Smooth muscle cell (in vitro differentiated cells): ENCODE measurements around the gene LRRC4C. TPM values are rescaled to one million over a fixed set of nuclear protein-coding genes. Genes with fewer than 3 reads are reported as not detected.

Experiments used
- DNase-seq: peaks from one replicate; lab custom pipeline; 2025; ENCODE audit not compliant: unreplicated experiment; lab: John Stamatoyannopoulos, UW
- H2AFZ ChIP-seq: fragments of 200-600 bp; sonication (generic); 2 replicates; pipeline ENCODE4 v1.6.0; 2016; ENCODE audit warnings: antibody characterized with exemption, low read depth, mild to moderate bottlenecking
- H3F3A ChIP-seq: fragments of 200-600 bp; sonication (generic); 2 replicates; pipeline ENCODE4 v1.6.0; 2017; ENCODE audit warnings: antibody characterized with exemption, low read depth
- H3K27ac ChIP-seq: fragments of 200-600 bp; sonication (generic); 2 replicates; pipeline ENCODE4 v1.5.1; 2016; ENCODE audit warnings: low read depth, mild to moderate bottlenecking
- H3K27me3 ChIP-seq: fragments of 200-600 bp; sonication (generic); 2 replicates; pipeline ENCODE4 v1.6.1; 2016; ENCODE audit warnings: low read depth, mild to moderate bottlenecking
- H3K36me3 ChIP-seq: fragments of 200-600 bp; sonication (generic); 2 replicates; pipeline ENCODE4 v1.5.1; 2016; ENCODE audit warnings: low read depth
- H3K4me1 ChIP-seq: fragments of 200-600 bp; sonication (generic); 2 replicates; pipeline ENCODE4 v1.5.1; 2016; ENCODE audit warnings: low read depth
- H3K4me2 ChIP-seq: fragments of 200-600 bp; sonication (generic); 2 replicates; pipeline ENCODE4 v1.6.0; 2016; ENCODE audit warnings: mild to moderate bottlenecking
- H3K4me3 ChIP-seq: fragments of 200-600 bp; sonication (generic); 2 replicates; pipeline ENCODE4 v1.5.1; 2016; ENCODE audit warnings: mild to moderate bottlenecking
- H3K79me2 ChIP-seq: fragments of 200-600 bp; sonication (generic); 2 replicates; pipeline ENCODE4 v1.6.0; 2016; ENCODE audit warnings: low read depth, mild to moderate bottlenecking
- H3K9ac ChIP-seq: fragments of 200-600 bp; sonication (generic); 2 replicates; pipeline ENCODE4 v1.6.0; 2016; ENCODE audit warnings: low read depth
- H3K9me3 ChIP-seq: fragments of 200-600 bp; sonication (generic); replicated peaks from 2 replicates; pipeline ENCODE4 v1.5.1; 2016; ENCODE audit warnings: low read depth
- H4K20me1 ChIP-seq: fragments of 200-600 bp; sonication (generic); 2 replicates; pipeline ENCODE4 v1.6.0; 2016; ENCODE audit warnings: low read depth
- WGBS: methylation state at CpG from one replicate; pipeline ENCODE4 v1.1.7; 2016; ENCODE audit warnings: low lambda C conversion rate; 5-methylcytosine and 5-hydroxymethylcytosine counted together
- polyA plus RNA-seq: library from polyadenylated mRNA; unstranded; fragments of >200 nt; fragmentation: Nextera tagmentation; extraction: Ambion mirVana; gene quantifications from 2 replicates; pipeline ENCODE4 v1.2.1, GENCODE V29; 2016
- total RNA-seq: library from RNA; depleted of rRNA; stranded (reverse); fragments of >200 nt; gene quantifications from 2 replicates; pipeline ENCODE4 v1.2.3, GENCODE V29; 2014
- TF ChIP-seq, protein P1 (sequence below): fragments of 200-600 bp; sonication (generic); IDR thresholded peaks from 2 replicates; pipeline ENCODE4 v1.5.1; 2017; ENCODE audit warnings: borderline replicate concordance, mild to moderate bottlenecking, antibody characterized with exemption; ENCODE audit not compliant: insufficient read depth, poor library complexity, severe bottlenecking

The LRRC4C gene
- total and polyA plus RNA-seq, 2 experiments from 2014 or later: 7.3 to 10.1 TPM

DNA sequence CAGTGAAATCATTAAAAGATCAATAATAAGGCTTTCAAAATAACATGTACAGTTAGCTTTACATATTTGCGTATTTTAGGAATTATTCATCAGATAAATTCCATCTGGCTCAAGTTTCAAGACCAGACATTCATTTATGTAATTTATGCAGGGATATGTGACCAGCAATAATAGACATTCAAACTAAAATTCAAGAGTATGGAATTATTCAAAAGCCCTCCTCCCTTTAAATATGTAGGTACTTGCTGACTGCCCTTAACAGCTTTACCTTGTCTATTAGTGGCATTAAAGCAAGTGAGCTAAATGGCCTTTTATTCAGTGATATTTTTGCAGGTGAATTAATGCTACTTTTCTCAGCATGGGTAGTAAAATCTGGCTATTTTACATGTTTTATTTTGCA, 126.1 kb downstream of the LRRC4C start:
- Histone ChIP-seq H3K79me2 (no peaks in the 10 kb centered on the region), H3K36me3 (no peaks in the 10 kb centered on the region), H3K9ac (no peak overlapping the region), H3K27me3 (no peaks in the 10 kb centered on the region), H3F3A (no peaks in the 10 kb centered on the region), H3K4me1 (no peaks in the 10 kb centered on the region), H4K20me1 (no peaks in the 10 kb centered on the region), H3K4me3 (no peak overlapping the region), H3K9me3 (no peaks in the 10 kb centered on the region), H3K27ac (no peak overlapping the region), H2AFZ (no peak overlapping the region), H3K4me2 (no peak overlapping the region)
- TF ChIP-seq, protein P1, sequence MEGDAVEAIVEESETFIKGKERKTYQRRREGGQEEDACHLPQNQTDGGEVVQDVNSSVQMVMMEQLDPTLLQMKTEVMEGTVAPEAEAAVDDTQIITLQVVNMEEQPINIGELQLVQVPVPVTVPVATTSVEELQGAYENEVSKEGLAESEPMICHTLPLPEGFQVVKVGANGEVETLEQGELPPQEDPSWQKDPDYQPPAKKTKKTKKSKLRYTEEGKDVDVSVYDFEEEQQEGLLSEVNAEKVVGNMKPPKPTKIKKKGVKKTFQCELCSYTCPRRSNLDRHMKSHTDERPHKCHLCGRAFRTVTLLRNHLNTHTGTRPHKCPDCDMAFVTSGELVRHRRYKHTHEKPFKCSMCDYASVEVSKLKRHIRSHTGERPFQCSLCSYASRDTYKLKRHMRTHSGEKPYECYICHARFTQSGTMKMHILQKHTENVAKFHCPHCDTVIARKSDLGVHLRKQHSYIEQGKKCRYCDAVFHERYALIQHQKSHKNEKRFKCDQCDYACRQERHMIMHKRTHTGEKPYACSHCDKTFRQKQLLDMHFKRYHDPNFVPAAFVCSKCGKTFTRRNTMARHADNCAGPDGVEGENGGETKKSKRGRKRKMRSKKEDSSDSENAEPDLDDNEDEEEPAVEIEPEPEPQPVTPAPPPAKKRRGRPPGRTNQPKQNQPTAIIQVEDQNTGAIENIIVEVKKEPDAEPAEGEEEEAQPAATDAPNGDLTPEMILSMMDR: no peak
- 83% methylated on average over 1 of the region's 1 CpG for WGBS
- DNase-seq: no peak

DNA sequence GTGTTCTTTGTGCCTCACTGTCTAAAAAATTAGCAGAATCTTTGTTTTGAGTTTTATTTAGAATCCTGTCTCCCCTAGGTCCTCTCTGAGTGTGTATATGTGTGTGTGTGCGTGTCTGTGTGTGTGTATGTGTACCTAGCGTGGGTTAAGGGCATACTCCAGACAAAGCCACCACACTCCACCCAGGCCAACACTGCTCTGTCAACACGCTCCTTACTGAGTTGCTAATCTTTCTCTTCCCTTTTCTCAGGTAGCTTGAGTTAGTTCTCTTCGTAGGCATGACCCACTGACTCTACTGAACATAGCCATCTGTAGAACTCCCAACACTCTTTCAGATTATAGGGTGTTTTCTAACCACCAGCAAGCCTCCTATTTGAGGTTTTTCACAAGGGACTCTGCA, 131.1 kb downstream of the LRRC4C start:
- no peak overlapping the region for H3K4me2 ChIP-seq
- H3K9me3 ChIP-seq: no peaks in the 10 kb centered on the region
- WGBS: 93% methylated on average over 4 of the region's 4 CpGs

DNA sequence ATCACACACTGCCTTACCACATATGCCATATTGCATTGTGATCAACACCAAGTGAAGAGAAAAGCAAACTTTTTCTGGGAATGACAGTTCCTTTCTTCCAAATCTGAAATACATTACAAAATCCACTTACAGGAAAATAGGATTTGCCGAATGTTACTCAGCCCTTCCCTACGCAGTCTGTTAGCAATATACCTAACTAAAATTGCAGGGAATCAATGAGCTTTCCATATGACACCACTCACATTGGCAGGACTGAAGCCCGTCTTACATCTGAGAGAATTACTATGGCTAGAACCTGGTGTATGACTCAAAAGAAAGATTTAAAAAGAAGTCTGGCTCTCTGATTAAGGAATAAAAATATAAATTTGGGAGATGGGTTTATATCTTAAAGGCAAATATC, 136.0 kb downstream of the LRRC4C start:
- DNase-seq: no peak
- Histone ChIP-seq H3K4me3 (no peak overlapping the region), H3K4me1 (no peaks in the 10 kb centered on the region), H3K9me3 (no peaks in the 10 kb centered on the region), H3K27me3 (no peaks in the 10 kb centered on the region), H3K4me2 (no peak overlapping the region), H3K27ac (no peak overlapping the region), H2AFZ (no peak overlapping the region), H3K79me2 (no peaks in the 10 kb centered on the region), H3K9ac (no peak overlapping the region), H3K36me3 (no peaks in the 10 kb centered on the region), H3F3A (no peaks in the 10 kb centered on the region), H4K20me1 (no peaks in the 10 kb centered on the region)
- TF ChIP-seq, protein P1: no peak
- WGBS: 93% methylated on average over 3 of the region's 3 CpGs

More for the DNA sequence above, 131.1 kb downstream of the LRRC4C start:
- Histone ChIP-seq H3F3A (no peaks in the 10 kb centered on the region), H3K36me3 (no peaks in the 10 kb centered on the region), H3K9ac (no peak overlapping the region), H3K4me3 (no peak overlapping the region), H2AFZ (no peak overlapping the region), H3K27me3 (no peaks in the 10 kb centered on the region), H3K4me1 (no peaks in the 10 kb centered on the region), H3K79me2 (no peaks in the 10 kb centered on the region), H3K27ac (no peak overlapping the region), H4K20me1 (no peaks in the 10 kb centered on the region)
- no peak for DNase-seq
- TF ChIP-seq, protein P1: no peak

DNA sequence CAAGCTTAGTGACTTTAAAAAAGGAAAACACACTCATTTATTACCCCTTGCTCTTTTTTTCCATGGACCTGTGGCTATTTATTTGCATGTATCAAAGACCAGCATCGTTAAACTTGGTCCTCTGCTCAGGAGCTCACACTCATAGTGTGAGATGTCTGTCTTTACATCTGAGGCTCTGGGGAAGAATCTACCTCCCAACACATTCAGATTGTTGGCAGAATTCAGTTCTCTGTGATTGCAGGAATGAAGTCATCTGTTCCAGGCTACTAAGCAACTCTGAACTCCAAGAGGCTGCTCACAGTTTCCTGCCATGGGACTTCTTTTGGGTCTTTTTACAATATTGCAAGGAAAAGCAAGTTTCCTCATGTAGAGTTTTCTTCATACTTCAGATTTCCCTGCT, 138.8 kb downstream of the LRRC4C start:
- H3K4me3 ChIP-seq: no peak overlapping the region
- TF ChIP-seq, protein P1: no peak
- H3K4me1 ChIP-seq: no peaks in the 10 kb centered on the region
- no peaks in the 10 kb centered on the region for H4K20me1 ChIP-seq
- no peak overlapping the region for H3K4me2 ChIP-seq
- H3K27me3 ChIP-seq: no peaks in the 10 kb centered on the region
- no peak overlapping the region for H3K9ac ChIP-seq
- peak overlapping the region; percentile 25 for H2AFZ ChIP-seq
- no peaks in the 10 kb centered on the region for H3K79me2 ChIP-seq
- no peak for DNase-seq
- H3K9me3 ChIP-seq: no peaks in the 10 kb centered on the region
- WGBS: 91% methylated on average over 1 of the region's 1 CpG
- H3F3A ChIP-seq: no peaks in the 10 kb centered on the region
- no peaks in the 10 kb centered on the region for H3K36me3 ChIP-seq
- no peak overlapping the region for H3K27ac ChIP-seq
